Tibial nerve (tissue), 3 donors: Measurements from ENCODE around the gene CSKMT.

Experiments used
- POLR2A ChIP-seq, 2 donors: fragments of 450-650 bp; IDR thresholded peaks; one replicate each; pipeline ENCODE4 v1.6.1; 2017; ENCODE audit warnings: antibody characterized with exemption in 2 of 2, mild to moderate bottlenecking in 2 of 2, moderate library complexity in 2 of 2
- TF ChIP-seq, protein P1 (sequence below), 5 experiments: fragments of 200-600 bp in 3 of 5; fragments of 450-650 bp in 2 of 5; sonication (generic) in 3 of 5; IDR thresholded peaks; one replicate each; pipeline ENCODE4 v1.5.1; 2016 to 2019; ENCODE audit warnings: antibody characterized with exemption in 5 of 5, mild to moderate bottlenecking in 3 of 5, moderate library complexity in 2 of 5

DNA sequence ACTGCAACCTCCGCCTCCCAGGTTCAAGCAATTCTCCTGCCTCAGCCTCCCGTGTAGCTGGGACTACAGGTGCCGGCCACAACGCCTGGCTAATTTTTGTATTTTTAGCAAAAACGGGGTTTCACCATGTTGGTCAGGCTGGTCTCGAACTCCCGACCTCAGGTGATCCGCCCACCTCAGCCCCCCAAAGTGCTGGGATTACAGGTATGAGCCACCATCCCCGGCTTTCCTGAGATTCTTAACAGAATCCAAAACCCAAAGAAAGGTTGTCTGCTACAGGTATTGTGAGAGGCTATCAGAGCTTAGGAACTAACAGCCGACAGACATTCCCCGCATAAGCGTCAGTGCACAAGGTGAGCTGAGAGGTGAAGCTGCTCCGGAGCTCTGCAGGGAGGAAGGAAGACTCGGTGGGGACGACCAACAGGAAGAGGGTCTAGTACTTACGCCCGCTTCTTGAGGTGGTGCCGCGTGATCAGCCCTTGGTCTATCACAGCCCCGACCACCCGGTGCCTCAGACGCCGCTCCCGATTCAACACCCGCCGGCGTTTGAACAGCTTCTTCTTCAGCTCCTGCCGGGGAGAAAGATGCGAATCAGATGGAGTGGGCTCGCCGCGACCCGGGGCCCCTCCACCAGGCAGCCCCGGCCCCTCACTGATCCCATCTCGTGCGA is 572 bp upstream of the CSKMT start:
- TF ChIP-seq, protein P1, sequence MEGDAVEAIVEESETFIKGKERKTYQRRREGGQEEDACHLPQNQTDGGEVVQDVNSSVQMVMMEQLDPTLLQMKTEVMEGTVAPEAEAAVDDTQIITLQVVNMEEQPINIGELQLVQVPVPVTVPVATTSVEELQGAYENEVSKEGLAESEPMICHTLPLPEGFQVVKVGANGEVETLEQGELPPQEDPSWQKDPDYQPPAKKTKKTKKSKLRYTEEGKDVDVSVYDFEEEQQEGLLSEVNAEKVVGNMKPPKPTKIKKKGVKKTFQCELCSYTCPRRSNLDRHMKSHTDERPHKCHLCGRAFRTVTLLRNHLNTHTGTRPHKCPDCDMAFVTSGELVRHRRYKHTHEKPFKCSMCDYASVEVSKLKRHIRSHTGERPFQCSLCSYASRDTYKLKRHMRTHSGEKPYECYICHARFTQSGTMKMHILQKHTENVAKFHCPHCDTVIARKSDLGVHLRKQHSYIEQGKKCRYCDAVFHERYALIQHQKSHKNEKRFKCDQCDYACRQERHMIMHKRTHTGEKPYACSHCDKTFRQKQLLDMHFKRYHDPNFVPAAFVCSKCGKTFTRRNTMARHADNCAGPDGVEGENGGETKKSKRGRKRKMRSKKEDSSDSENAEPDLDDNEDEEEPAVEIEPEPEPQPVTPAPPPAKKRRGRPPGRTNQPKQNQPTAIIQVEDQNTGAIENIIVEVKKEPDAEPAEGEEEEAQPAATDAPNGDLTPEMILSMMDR (IDR thresholded peaks at IDR 0.05): no peak
- TF ChIP-seq POLR2A (IDR thresholded peaks at IDR 0.05): no peak
